ENCODE measurements around the gene NET1.
A peak's percentile ranks its signal among the peaks of the same experiment; 100 is the strongest.
"Not testable (repeated sequence)": the region's sequence is repeated elsewhere in the genome, so short reads cannot be mapped to it uniquely, and the experiment has no call there.

Gene NET1

GRCh38 chr10:5412277-5412941 is at the start of gene NET1:
Gene NET1 (plus strand): TSS chr10:5412557. CDS start chr10:5412693, 136 bp downstream.
- DNase-seq = peak; percentile 95

- no peak for DNase-seq
These were observed 49.5 kb upstream of the NET1 start for GRCh38 chr10:5362873-5363272.

- no peak for DNase-seq
These were observed 48.0 kb upstream of the NET1 start for GRCh38 chr10:5364374-5364773.

GRCh38 chr10:5364890-5365338 is 47.4 kb upstream of the NET1 start, which contains the start of gene UCN3:
Gene UCN3 (plus strand): TSS chr10:5364966. CDS start chr10:5373721, 8,755 bp downstream.
- no peak for DNase-seq

- DNase-seq = no peak
These were observed 46.4 kb upstream of the NET1 start for GRCh38 chr10:5365928-5366327.

GRCh38 chr10:5369362-5370158 is 42.8 kb upstream of the NET1 start:
- no peak for DNase-seq

GRCh38 chr10:5370493-5371352 is 41.6 kb upstream of the NET1 start:
- DNase-seq = no peak

GRCh38 chr10:5373307-5373706 is 39.0 kb upstream of the NET1 start:
- DNase-seq = peak; percentile 14

- DNase-seq = no peak
These were observed 38.3 kb upstream of the NET1 start for GRCh38 chr10:5373891-5374611.

- no peak for DNase-seq
These were observed 35.9 kb upstream of the NET1 start for GRCh38 chr10:5376450-5376849.

GRCh38 chr10:5379202-5379601 is 33.2 kb upstream of the NET1 start:
- DNase-seq = not testable (repeated sequence)

GRCh38 chr10:5380395-5380794 is 32.0 kb upstream of the NET1 start:
- not testable (repeated sequence) for DNase-seq

GRCh38 chr10:5381187-5381586 is 31.2 kb upstream of the NET1 start:
- no peak for DNase-seq

GRCh38 chr10:5385224-5385623 is 27.1 kb upstream of the NET1 start:
- DNase-seq = no peak

- DNase-seq = no peak
These were observed 25.2 kb upstream of the NET1 start for GRCh38 chr10:5387169-5387568.

GRCh38 chr10:5390607-5391205 is 21.7 kb upstream of the NET1 start:
- DNase-seq = no peak

- no peak for DNase-seq
These were observed 20.6 kb upstream of the NET1 start for GRCh38 chr10:5391790-5392189.

- DNase-seq = no peak
These were observed 18.8 kb upstream of the NET1 start for GRCh38 chr10:5393529-5393928.

- DNase-seq = no peak
These were observed 17.2 kb upstream of the NET1 start for GRCh38 chr10:5395168-5395567.

GRCh38 chr10:5396556-5397300 is 15.6 kb upstream of the NET1 start:
- DNase-seq = no peak

GRCh38 chr10:5399332-5399731 is 13.0 kb upstream of the NET1 start:
- no peak for DNase-seq
